GM12864 (cell line): Measurements from ENCODE around the gene DSTYK.

Experiments
- DNase-seq: peaks from one replicate; pipeline ENCODE4 v3.0.0-alpha.2; 2011; ENCODE audit warnings: low read depth
- H3K4me3 ChIP-seq: 2 replicates; pipeline ENCODE4 v1.5.1; 2011; ENCODE audit warnings: mild to moderate bottlenecking, low read depth, low read length, control low read depth
- TF ChIP-seq, protein P1 (sequence below): IDR thresholded peaks from 2 replicates; pipeline ENCODE4 v1.5.1; 2011; ENCODE audit warnings: low read depth, mild to moderate bottlenecking, moderate library complexity, low read length, control low read depth, inconsistent platforms; ENCODE audit errors: missing control alignments

DSTYK gene

DNA sequence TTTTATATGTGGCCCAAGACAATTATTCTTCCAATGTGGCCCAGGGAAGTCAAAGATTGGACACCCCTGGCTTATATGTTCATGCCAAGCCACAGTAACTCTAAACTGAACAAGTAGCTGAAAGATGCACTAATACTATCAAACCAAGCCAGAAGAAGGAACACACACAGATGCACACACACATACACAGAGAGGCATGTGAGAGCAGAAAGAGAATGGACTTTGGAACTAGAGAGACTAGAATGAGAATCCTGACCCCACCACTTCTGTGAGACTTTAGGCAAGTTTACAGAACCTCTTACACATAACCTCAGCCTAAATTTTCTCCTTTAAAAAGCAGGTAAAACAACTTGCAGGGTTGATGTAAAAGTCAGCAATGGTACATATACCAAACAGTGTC is 116.1 kb downstream of the DSTYK start:
- H3K4me3 ChIP-seq: no peak overlapping the region
- TF ChIP-seq, protein P1, sequence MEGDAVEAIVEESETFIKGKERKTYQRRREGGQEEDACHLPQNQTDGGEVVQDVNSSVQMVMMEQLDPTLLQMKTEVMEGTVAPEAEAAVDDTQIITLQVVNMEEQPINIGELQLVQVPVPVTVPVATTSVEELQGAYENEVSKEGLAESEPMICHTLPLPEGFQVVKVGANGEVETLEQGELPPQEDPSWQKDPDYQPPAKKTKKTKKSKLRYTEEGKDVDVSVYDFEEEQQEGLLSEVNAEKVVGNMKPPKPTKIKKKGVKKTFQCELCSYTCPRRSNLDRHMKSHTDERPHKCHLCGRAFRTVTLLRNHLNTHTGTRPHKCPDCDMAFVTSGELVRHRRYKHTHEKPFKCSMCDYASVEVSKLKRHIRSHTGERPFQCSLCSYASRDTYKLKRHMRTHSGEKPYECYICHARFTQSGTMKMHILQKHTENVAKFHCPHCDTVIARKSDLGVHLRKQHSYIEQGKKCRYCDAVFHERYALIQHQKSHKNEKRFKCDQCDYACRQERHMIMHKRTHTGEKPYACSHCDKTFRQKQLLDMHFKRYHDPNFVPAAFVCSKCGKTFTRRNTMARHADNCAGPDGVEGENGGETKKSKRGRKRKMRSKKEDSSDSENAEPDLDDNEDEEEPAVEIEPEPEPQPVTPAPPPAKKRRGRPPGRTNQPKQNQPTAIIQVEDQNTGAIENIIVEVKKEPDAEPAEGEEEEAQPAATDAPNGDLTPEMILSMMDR: no peak
- no peak for DNase-seq
